K562 (cell line): ENCODE data around the gene KIF5A. TPM values are rescaled to one million over a fixed set of nuclear protein-coding genes. Genes with fewer than 3 reads are reported as not detected.

Experiments
- ATAC-seq: fragments of 200-7000 bp; cut with Tn5 transposase; 3 replicates; pipeline ENCODE4 v1.9.1; 2020; ENCODE audit warnings: moderate library complexity
- BruUV-seq: library from RNA; stranded (reverse); fragments of 400-500 nt; replicated peaks from 2 replicates; lab custom pipeline; 2021; lab: Mats Ljungman, UMichigan
- CTCF ChIA-PET: fragments of 300-600 bp; formaldehyde crosslinking; extraction: SDS; loops from one replicate; lab custom pipeline; 2021; ENCODE audit warnings: low intra/inter-chr PET ratio; lab: Yijun Ruan, JAX
- POLR2A ChIA-PET: fragments of 300-600, 350-650 bp; sonication (Branson Sonifier 250); formaldehyde crosslinking; extraction: SDS; loops from one replicate; lab custom pipeline; 2021; ENCODE audit warnings: antibody characterized with exemption, inconsistent platforms; lab: Yijun Ruan, JAX
- DNase-seq, 4 experiments: peaks; one replicate each; pipeline versions ENCODE4 v3.0.0 to v3.0.0-alpha.2; 2011 to 2018; ENCODE audit warnings: low spot score in 3 of 4, mixed read lengths in 3 of 4; ENCODE audit errors: extremely low read depth in 1 of 4
- FAIRE-seq: peaks from 2 replicates; lab custom pipeline; 2011; peaks lifted over from hg19 to GRCh38; lab: Jason Lieb, UNC
- H2AFZ ChIP-seq: 2 replicates; pipeline ENCODE4 v1.6.0; 2011; ENCODE audit warnings: low read depth, low read length, control low read depth, inconsistent platforms
- H3K27ac ChIP-seq: fragments of 200-600 bp; 3 replicates; pipeline ENCODE4 v1.8.0; 2011; ENCODE audit warnings: low read depth, mild to moderate bottlenecking, control low read depth, inconsistent platforms, low read length, moderate library complexity, mixed read lengths; ENCODE audit errors: extremely low read depth
- H3K27me3 ChIP-seq, 2 experiments: fragments of 300-600 bp in 1 of 2; 2 replicates in 1 of 2; 3 replicates in 1 of 2; pipeline versions ENCODE4 v1.6.0 to v1.8.0; 2011; ENCODE audit warnings: inconsistent platforms in 2 of 2, low read length in 2 of 2, mild to moderate bottlenecking in 1 of 2, mixed read lengths in 1 of 2, moderate library complexity in 1 of 2; ENCODE audit not compliant: control insufficient read depth in 2 of 2, insufficient read depth in 2 of 2
- H3K36me3 ChIP-seq: fragments of 300-600 bp; 3 replicates; pipeline ENCODE4 v1.8.0; 2011; ENCODE audit warnings: mild to moderate bottlenecking, low read length, inconsistent platforms; ENCODE audit not compliant: control insufficient read depth, insufficient read depth
- H3K4me1 ChIP-seq, 2 experiments: fragments of 200-600 bp in 1 of 2; replicated peaks in 1 of 2; 2 replicates in 1 of 2; 3 replicates in 1 of 2; pipeline versions ENCODE4 v1.5.1 to v1.8.0; 2011; ENCODE audit warnings: inconsistent platforms in 2 of 2, low read length in 2 of 2, mild to moderate bottlenecking in 1 of 2, mixed read lengths in 1 of 2, moderate library complexity in 1 of 2; ENCODE audit not compliant: control insufficient read depth in 2 of 2, insufficient read depth in 2 of 2
- H3K4me2 ChIP-seq: 2 replicates; pipeline ENCODE4 v1.6.1; 2011; ENCODE audit warnings: low read length, control low read depth, inconsistent platforms, mixed read lengths; ENCODE audit not compliant: insufficient read depth
- H3K4me3 ChIP-seq: fragments of 200-600 bp; sonication (generic), shearing (Covaris generic); 2 replicates; pipeline ENCODE4 v1.5.1; 2016; ENCODE audit warnings: control low read depth, inconsistent platforms
- H3K79me2 ChIP-seq: fragments of 200-600 bp; 3 replicates; pipeline ENCODE4 v1.8.0; 2011; ENCODE audit warnings: low read length, inconsistent platforms; ENCODE audit not compliant: control insufficient read depth, insufficient read depth
- H3K9ac ChIP-seq, 2 experiments: 2 replicates each; pipeline versions ENCODE4 v1.6.0 to v1.6.1; 2011; ENCODE audit warnings: low read depth in 2 of 2, low read length in 2 of 2, control low read depth in 1 of 2, inconsistent platforms in 1 of 2, mild to moderate bottlenecking in 1 of 2, mixed read lengths in 1 of 2; ENCODE audit not compliant: insufficient read depth in 1 of 2
- H3K9me1 ChIP-seq: one replicate; pipeline ENCODE4 v1.6.0; 2011; ENCODE audit warnings: inconsistent platforms, mild to moderate bottlenecking, low read length, moderate library complexity; ENCODE audit not compliant: control insufficient read depth, insufficient read depth
- H3K9me3 ChIP-seq: replicated peaks from 2 replicates; pipeline ENCODE4 v1.5.1; 2011; ENCODE audit warnings: low read depth, low read length, inconsistent platforms; ENCODE audit not compliant: control insufficient read depth, insufficient read depth
- H4K20me1 ChIP-seq: replicated peaks from 2 replicates; pipeline ENCODE4 v1.6.1; 2011; ENCODE audit warnings: low read length, inconsistent platforms, mixed read lengths; ENCODE audit not compliant: control insufficient read depth, insufficient read depth
- BCLAF1 ChIP-seq, 2 experiments: fragments of 450-650 bp in 1 of 2; IDR thresholded peaks; 2 replicates each; pipeline ENCODE4 v1.6.1; 2011 to 2017; ENCODE audit warnings: low read depth in 2 of 2, antibody characterized with exemption in 1 of 2, borderline replicate concordance in 1 of 2, low read length in 1 of 2, mild to moderate bottlenecking in 1 of 2, mixed read lengths in 1 of 2; ENCODE audit not compliant: control insufficient read depth in 1 of 2
- LARP7 ChIP-seq: fragments of 450-650 bp; IDR thresholded peaks from 2 replicates; pipeline ENCODE4 v1.6.1; 2016
- NFIX ChIP-seq: fragments of 250-450 bp; sonication (Bioruptor Pico); IDR thresholded peaks from 2 replicates; pipeline ENCODE4 v1.4.0; 2020; ENCODE audit warnings: low read depth, mild to moderate bottlenecking, moderate library complexity
- NONO ChIP-seq, 2 experiments: fragments of 200-400 bp in 1 of 2; fragments of 450-650 bp in 1 of 2; formaldehyde crosslinking in 1 of 2; IDR thresholded peaks; 2 replicates each; pipeline ENCODE4 v1.6.1; 2017; ENCODE audit warnings: low read depth in 2 of 2, mild to moderate bottlenecking in 2 of 2, moderate library complexity in 2 of 2, low read length in 1 of 2
- PHB ChIP-seq: fragments of 250-450 bp; sonication (Bioruptor Pico); IDR thresholded peaks from 2 replicates; pipeline ENCODE4 v1.5.0; 2021
- PHB2 ChIP-seq: fragments of 450-650 bp; IDR thresholded peaks from 2 replicates; pipeline ENCODE4 v1.6.1; 2017; ENCODE audit warnings: low read depth
- TAF7 ChIP-seq: fragments of 450-650 bp; IDR thresholded peaks from 2 replicates; pipeline ENCODE4 v1.6.1; 2016; ENCODE audit warnings: missing genetic modification characterization, missing compliant biosample characterization
- TAL1 ChIP-seq: fragments of 450-650 bp; IDR thresholded peaks from 2 replicates; pipeline ENCODE4 v1.6.1; 2016; ENCODE audit warnings: mild to moderate bottlenecking
- ZNF133 ChIP-seq: fragments of 250-450 bp; sonication (Bioruptor Pico); IDR thresholded peaks from 2 replicates; pipeline ENCODE4 v1.4.0; 2020; ENCODE audit warnings: mild to moderate bottlenecking
- ZNF274 ChIP-seq: IDR thresholded peaks from 2 replicates; pipeline ENCODE4 v1.6.1; 2011; ENCODE audit warnings: low read depth, mild to moderate bottlenecking, low read length, moderate library complexity, borderline replicate concordance
- ZNF57 ChIP-seq: fragments of 450-650 bp; formaldehyde crosslinking; IDR thresholded peaks from 2 replicates; pipeline ENCODE4 v1.4.0; 2020; ENCODE audit warnings: mild to moderate bottlenecking, moderate library complexity
- WGBS: fragments of 100-300 bp; shearing (Covaris generic); methylation state at CpG from one replicate; pipeline ENCODE4 v1.1.6; 2016; ENCODE audit warnings: low coverage, mixed read lengths; ENCODE audit not compliant: insufficient coverage; ENCODE audit errors: missing lambda C conversion rate; 5-methylcytosine and 5-hydroxymethylcytosine counted together
- in situ Hi-C: fragments of 300-500 bp; cut with MboI; formaldehyde crosslinking; loops from 4 replicates; pipeline ENCODE4 v1.15.0; 2018; ENCODE audit warnings: inconsistent platforms, mixed read lengths
- intact Hi-C: fragments of 100-400 bp; cut with micrococcal nuclease; formaldehyde crosslinking; loops from 2 replicates; pipeline ENCODE4 v1.14.2; 2022
- polyA plus RNA-seq, 8 experiments: library from polyadenylated mRNA; depleted of rRNA in 4 of 8; stranded (reverse) in 5 of 8; unstranded in 3 of 8; fragments of >200 nt; fragmentation: Nextera tagmentation in 2 of 8; fragmentation: Illumina TruSeq in 1 of 8; extraction: Ambion mirVana in 2 of 8; extraction: Trizol in 1 of 8; gene quantifications; 2 replicates each; pipeline versions ENCODE4 v1.2.1 to v1.2.3, GENCODE V29; 2011 to 2014; ENCODE audit warnings: inconsistent platforms in 1 of 8, missing spikeins in 1 of 8
- total RNA-seq, 7 experiments: library from RNA; depleted of rRNA in 6 of 7; stranded (reverse); fragments of >200 nt in 6 of 7; fragmentation: Illumina TruSeq in 2 of 7; extraction: Trizol in 2 of 7; gene quantifications; 2 replicates each; pipeline versions ENCODE4 v1.2.1 to v1.2.3, GENCODE V29; 2011 to 2021; ENCODE audit warnings: low replicate concordance in 1 of 7
- TF ChIP-seq, protein P1 (sequence below): fragments of 450-650 bp; formaldehyde crosslinking; IDR thresholded peaks from 2 replicates; pipeline ENCODE4 v1.4.0; 2020; ENCODE audit warnings: mild to moderate bottlenecking, mixed read lengths

KIF5A gene
- total and polyA plus RNA-seq, 9 of the 15 experiments (the other 6 are each of a cell fraction or from before 2014, with no cell fraction given) = 3.4 to 17.7 (median 8.0) TPM

DNA sequence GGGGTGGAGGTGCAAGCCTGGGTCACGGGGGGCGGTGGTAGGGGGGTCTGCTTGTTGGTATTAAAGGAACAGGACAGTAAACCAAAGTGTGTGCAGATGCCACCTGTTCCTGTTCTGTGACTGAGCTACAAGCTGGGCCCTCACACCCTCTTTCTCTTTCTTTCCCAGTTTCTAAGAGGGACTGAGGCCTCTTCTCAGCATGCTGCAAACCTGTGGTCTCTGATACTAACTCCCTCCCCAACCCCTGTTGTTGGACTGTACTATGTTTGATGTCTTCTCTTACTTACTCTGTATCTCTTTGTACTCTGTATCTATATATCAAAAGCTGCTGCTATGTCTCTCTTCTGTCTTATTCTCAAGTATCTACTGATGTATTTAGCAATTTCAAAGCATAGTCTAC is 34.2 kb downstream of the KIF5A start:
- Histone ChIP-seq H3K4me3 (no peak overlapping the region), H3K4me1 (peaks cover under 1 to 3% of the 10 kb centered on the region in 2 experiments; a peak in 3 of 5 replicates), H3K79me2 (no peaks in the 10 kb centered on the region), H3K9ac (no peak overlapping the region), H4K20me1 (peaks cover 3% of the 10 kb centered on the region; the same call in 1 of the 2 replicates), H3K27ac (no peak overlapping the region), H3K9me1 (no peaks in the 10 kb centered on the region), H3K9me3 (no peaks in the 10 kb centered on the region), H3K4me2 (no peak overlapping the region), H2AFZ (no peak overlapping the region), H3K36me3 (peaks cover 61% of the 10 kb centered on the region; the same call in 2 of the 3 replicates), H3K27me3 (no peaks in the 10 kb centered on the region)
- FAIRE-seq = no peak
- BruUV-seq = no TSS peak
- WGBS = 100% methylated on average over 2 of the region's 2 CpGs
- intact Hi-C loops (no loop called here), in situ Hi-C loops (no loop called here)
- TF ChIP-seq TAF7 (tag) (no peak), NFIX (CRISPR knock-in tag) (no peak), ZNF57 (CRISPR knock-in tag) (no peak)
- CTCF ChIA-PET = interaction anchor here (1.0 to 4.6 kb wide), 8 partner anchors 37 to 322 kb away, joined by 3 to 36 read pairs (median 9); partner anchors contain the start of gene B4GALNT1
- DNase-seq = no peak
- ATAC-seq = no peak
- POLR2A ChIA-PET = interaction anchor here (1.2 to 1.4 kb wide), 4 partner anchors 9 to 69 kb away, joined by 3 to 9 read pairs (median 5); no protein-coding TSS in a partner anchor

- Histone ChIP-seq H3K4me2 (no peak overlapping the region), H3K4me1 (peaks cover 4 to 7% of the 10 kb centered on the region in 2 experiments; a peak in 4 of 5 replicates), H3K79me2 (no peaks in the 10 kb centered on the region), H3K27me3 (no peaks in the 10 kb centered on the region), H3K9me3 (no peaks in the 10 kb centered on the region), H3K36me3 (peaks cover 55% of the 10 kb centered on the region; the same call in 2 of the 3 replicates), H3K9me1 (no peaks in the 10 kb centered on the region), H4K20me1 (peaks cover 3% of the 10 kb centered on the region; the same call in 1 of the 2 replicates), H2AFZ (no peak overlapping the region), H3K27ac (no peak overlapping the region), H3K9ac (no peak overlapping the region), H3K4me3 (no peak overlapping the region)
- DNase-seq = no peak
- no peak for ATAC-seq
- in situ Hi-C loops (no loop called here), intact Hi-C loops (no loop called here)
- ChIA-PET POLR2A (interaction anchor here (0.6 to 1.1 kb wide), 3 partner anchors 24 to 64 kb away, joined by 3 to 4 read pairs (median 3); partner anchors contain the start of gene DDIT3), CTCF (interaction anchor here (1.1 to 4.6 kb wide), 2 partner anchors 37 to 148 kb away, joined by 4 to 36 read pairs; no protein-coding TSS in a partner anchor)
- FAIRE-seq = no peak
- BruUV-seq = TSS peak; percentile 32
- TF ChIP-seq PHB (CRISPR knock-in tag) = no peak
- no peak for TF ChIP-seq TAL1
- no peak for TF ChIP-seq BCLAF1 (IDR thresholded peaks at IDR 0.05; ENCODE audit: borderline replicate concordance in 1 of 2, control insufficient read depth in 1 of 2, low read depth in 2 of 2, low read length in 1 of 2)
- no peak for TF ChIP-seq LARP7
- TF ChIP-seq NONO (IDR thresholded peaks at IDR 0.05; ENCODE audit: low read depth in 2 of 2, low read length in 1 of 2) = no peak
- TF ChIP-seq ZNF133 (CRISPR knock-in tag) = no peak
- no peak for TF ChIP-seq PHB2
- TF ChIP-seq, protein P1, sequence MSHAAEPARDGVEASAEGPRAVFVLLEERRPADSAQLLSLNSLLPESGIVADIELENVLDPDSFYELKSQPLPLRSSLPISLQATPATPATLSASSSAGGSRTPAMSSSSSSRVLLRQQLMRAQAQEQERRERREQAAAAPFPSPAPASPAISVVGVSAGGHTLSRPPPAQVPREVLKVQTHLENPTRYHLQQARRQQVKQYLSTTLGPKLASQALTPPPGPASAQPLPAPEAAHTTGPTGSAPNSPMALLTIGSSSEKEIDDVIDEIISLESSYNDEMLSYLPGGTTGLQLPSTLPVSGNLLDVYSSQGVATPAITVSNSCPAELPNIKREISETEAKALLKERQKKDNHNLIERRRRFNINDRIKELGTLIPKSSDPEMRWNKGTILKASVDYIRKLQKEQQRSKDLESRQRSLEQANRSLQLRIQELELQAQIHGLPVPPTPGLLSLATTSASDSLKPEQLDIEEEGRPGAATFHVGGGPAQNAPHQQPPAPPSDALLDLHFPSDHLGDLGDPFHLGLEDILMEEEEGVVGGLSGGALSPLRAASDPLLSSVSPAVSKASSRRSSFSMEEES = no peak
- no peak for TF ChIP-seq ZNF274
Observed at GRCh38 chr12:57584690-57585089, 34.8 kb downstream of the KIF5A start.
